Activated CD8-positive, alpha-beta memory T cell treated with anti-CD3 and anti-CD28 coated beads, Interleukin-2, amount 50 U/mL, for 4 hours (primary cell): Measurements from ENCODE around the gene DENND2A.
"Not testable (repeated sequence)": the region's sequence is repeated elsewhere in the genome, so short reads cannot be mapped to it uniquely, and the experiment has no call there.

Experiments used
- DNase-seq: peaks from one replicate; pipeline ENCODE4 v3.0.0-alpha.2; 2020

DENND2A gene

DNA sequence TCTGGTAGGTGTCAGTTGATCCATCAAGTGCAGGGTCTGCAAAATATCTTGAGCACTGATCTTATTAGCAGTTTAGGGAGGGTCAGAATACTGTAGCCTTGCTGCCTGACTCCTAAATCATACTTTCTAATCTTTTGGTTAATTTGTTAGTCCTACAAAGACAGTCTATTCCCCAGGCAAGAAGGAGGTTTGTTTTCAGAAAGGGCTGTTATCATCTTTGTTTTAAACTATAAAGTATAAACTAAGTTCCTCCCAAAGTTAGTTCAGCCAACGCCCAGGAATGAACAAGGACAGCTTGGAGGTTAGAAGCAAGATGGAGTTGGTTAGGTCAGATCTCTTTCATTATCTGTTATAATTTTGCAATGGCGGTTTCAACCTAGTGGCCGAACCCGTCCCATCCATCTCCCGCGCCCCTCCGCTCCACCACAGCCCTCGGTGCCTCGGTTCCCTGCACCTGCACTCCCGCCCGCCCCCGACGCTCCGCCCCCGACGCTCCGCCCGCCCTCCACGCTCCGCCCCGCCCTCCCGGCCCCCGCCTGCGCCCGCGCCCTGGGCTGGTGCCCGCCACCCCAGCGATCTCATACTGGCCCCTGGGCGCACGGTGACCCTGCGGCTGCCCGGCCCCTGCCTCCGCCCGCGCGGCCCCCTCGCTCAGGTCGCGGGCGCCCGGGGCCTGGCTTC is 31.9 kb upstream of the DENND2A start, which contains the start of gene ADCK2:
Gene ADCK2 (plus strand): TSS at position 564 of the 681 bp plus-strand sequence. CDS start 386 bp downstream, outside the sequence.
- peak; percentile 60 for DNase-seq

GRCh38 chr7:140671966-140672365 is 31.4 kb upstream of the DENND2A start:
- no peak for DNase-seq

- no peak for DNase-seq
These were observed 29.8 kb upstream of the DENND2A start for GRCh38 chr7:140670343-140670935.

DNA sequence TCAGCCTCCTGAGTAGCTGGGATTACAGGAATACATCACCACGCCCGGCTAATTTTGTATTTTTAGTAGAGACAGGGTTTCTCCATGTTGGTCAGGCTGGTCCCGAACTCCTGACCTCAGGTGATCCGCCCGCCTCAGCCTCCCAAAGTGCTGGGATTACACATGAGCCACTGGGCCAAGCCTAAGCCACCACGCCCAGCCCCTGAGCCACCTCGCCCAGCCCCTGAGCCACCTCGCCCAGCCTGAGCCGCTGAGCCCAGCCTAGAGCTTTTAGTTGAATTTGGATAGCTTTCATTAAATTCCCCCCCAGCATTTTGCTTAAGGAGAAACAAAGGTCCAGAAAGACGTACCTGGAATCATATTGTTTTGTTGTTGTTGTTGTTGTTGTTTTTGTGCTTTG is 29.2 kb upstream of the DENND2A start:
- not testable (repeated sequence) for DNase-seq

DNA sequence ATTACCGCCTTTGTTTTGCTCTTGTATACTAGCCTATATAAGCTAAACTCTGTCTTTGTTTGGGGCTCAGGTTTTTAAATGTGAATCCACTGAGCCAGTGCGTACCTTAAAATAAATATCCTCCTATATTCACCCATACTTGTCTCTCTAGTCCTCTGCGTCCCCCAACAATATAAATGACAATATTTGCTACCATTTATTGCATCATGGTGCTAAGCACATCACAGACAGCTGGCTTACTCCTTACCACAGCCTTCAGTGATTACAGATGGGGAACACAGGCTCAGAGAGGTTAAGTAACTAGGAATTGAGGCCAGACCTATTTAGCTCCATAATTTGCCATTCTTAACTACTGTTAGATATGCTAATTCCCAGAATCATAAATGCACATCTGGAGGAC is 28.7 kb upstream of the DENND2A start:
- DNase-seq = no peak

DNA sequence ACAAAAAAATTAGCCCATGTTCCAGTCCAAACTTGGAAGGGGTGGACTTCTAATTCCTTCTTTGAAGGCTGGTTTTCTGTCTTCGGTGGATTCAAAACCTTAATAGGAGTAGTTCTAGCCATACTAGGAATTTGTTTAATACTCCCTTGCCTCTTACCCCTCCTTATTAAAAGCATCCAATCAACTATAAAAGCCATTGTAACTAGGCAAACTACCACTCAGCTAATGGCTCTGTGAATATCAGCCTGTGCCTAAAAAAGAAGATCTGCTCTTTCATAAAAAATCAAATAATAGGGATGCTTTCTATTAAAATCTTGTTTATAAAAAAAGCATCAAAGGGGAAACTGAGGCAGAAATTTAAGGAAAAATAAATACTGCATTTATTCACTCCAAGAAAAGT is 28.0 kb upstream of the DENND2A start:
- DNase-seq = no peak

DNA sequence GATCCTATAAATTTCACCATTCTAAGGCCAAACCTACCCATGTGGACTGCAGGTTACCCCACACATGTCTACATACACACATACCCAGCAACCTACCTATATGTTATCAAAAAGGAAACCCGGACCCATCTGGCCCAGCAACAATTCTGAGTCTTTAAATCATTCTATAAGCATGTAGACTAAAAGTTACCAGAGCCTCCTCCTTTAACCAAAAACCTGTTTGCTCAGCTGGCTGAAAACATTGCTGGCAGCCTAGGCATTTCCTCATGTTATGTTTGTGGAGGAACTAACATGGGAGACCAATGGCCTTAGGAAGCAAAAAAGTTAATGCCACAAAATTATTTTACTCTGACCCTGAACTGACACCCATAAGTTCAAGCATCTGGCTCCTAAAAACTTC is 26.9 kb upstream of the DENND2A start:
- DNase-seq = no peak

GRCh38 chr7:140662938-140663337 is 22.3 kb upstream of the DENND2A start:
- not testable (repeated sequence) for DNase-seq

GRCh38 chr7:140661124-140661523 is 20.5 kb upstream of the DENND2A start:
- DNase-seq = no peak

GRCh38 chr7:140659856-140660255 is 19.2 kb upstream of the DENND2A start:
- no peak for DNase-seq

GRCh38 chr7:140657891-140658290 is 17.3 kb upstream of the DENND2A start:
- no peak for DNase-seq

GRCh38 chr7:140656548-140657515 is 16.2 kb upstream of the DENND2A start:
- DNase-seq = no peak

GRCh38 chr7:140655511-140656408 is 15.1 kb upstream of the DENND2A start:
- DNase-seq = no peak

DNA sequence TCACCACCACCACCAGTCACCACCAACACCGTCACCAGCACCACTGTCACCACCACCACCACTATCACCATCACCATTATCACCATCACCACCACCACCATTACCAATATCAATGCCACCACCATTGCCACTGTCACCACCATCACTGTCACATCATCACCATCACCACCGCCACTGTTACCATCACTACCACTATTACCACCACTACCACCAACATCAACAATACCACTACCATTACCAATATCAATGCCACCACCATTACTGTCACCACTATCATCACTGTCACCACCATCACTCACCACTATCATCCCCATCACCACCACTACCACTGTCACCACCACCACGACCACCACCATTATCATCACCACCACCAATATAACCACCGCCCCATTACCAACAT is 14.0 kb upstream of the DENND2A start:
- no peak for DNase-seq

DNA sequence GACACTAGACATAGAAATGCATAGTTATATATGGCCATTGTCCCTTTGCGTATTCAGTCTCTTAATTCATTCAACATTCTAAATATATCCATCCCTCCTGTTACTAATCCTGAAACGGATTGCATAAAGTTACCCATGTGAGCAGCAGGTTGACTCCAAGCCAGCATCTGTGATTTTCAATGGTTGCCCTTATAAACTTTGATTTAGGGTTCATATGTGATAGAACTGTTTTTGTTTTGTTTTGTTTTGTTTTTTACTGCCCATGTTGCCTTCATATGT is 13.4 kb upstream of the DENND2A start:
- DNase-seq = no peak

GRCh38 chr7:140653319-140654108 is 12.9 kb upstream of the DENND2A start:
- no peak for DNase-seq

GRCh38 chr7:140650367-140650766 is 9.8 kb upstream of the DENND2A start:
- no peak for DNase-seq

DNA sequence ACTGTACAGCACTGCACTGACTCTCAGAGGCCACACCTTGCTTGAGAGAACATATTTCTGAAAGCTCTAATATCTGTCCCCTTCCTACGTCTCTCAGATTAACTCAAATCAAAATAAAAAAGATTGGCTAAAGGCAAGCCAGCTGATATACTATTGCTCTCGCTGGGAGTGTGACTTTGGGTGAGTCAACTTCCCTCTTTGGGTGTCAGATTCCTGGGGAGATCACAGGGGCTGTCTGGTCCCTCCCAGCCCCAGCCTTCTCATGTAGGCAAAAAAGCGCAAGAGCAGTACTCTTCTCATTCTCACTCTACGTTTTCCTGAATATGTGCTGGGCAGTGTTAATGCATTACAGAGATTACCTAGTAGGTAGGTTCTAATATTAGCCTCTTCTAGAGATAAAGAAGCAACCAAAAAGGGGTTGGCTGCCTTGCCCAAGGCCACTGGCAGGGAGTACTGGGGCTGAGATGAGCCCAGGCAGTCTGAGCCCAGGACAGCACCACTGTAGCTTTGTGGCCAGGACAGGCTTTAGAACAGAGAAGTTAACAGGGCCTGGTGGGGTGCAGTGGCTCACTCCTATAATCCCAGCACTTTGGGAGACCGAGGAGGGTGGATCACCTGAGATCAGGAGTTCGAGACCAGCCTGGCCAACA is 9.1 kb upstream of the DENND2A start:
- DNase-seq = no peak

- peak; percentile 32 for DNase-seq
These were observed 6.5 kb upstream of the DENND2A start for GRCh38 chr7:140646931-140647647.

GRCh38 chr7:140645166-140645900 is 4.7 kb upstream of the DENND2A start:
- DNase-seq = no peak
